ENCODE measurements around the gene DES.

The DES gene

DNA sequence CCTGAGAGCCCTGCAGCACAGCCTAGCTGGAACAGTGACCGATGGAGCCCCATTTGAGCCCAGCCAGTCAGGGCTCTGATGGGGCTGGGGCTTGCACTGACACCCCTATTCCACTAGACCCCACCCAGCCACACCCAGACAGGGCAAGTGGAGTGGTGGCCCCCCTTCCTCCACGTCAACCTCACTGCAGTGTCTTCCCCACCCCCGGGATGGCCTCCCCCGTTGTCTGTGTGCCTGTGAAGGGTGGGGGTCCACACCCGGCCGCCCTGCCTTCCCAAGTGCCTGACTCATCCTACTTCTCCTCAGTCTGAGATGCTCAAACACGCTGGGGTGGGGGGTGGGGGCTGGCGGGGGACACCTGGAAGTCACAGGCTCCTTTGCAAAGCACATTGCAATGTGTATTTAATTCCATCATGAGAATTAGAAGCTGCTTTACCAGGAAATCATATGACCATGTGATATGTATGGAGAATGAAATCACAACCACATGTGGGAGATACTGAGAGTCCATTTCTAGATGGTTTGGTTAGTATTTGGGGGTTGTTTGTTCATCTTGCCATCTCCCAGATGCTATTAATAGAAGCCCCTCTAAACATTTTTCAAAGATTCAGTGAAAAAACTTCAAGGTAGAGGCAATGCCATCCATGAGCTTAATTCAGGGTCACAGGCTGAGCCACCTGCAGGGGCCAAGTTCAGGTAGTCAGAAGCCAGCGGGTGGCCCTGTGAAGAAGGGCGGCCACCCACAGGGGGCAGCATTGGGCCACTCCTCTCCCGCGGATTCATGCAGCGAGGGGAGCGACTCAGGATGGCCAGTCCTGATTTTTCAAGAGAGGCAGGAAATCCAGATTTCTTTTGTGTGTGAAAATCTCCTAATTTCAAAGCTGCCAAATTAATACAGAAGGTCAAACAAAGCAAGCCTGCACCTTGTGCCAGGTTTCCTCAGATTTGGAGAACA lies 57.8 kb downstream of the DES start:
- DNase-seq = peak; percentile 63
